Vagina (tissue), 2 donors: ENCODE results near the gene SRRM3. TPM values are rescaled to one million over a fixed set of nuclear protein-coding genes. Genes with fewer than 3 reads are reported as not detected.
"Not testable (repeated sequence)": the region's sequence is repeated elsewhere in the genome, so short reads cannot be mapped to it uniquely, and the experiment has no call there.

ENCODE experiments used
- DNase-seq, 2 donors: peaks; one replicate each; pipeline ENCODE4 v3.0.0-alpha.2; 2017; ENCODE audit errors: extremely low spot score in 2 of 2
- H3K27ac ChIP-seq: fragments of 200-600 bp; sonication (generic); one replicate; pipeline ENCODE4 v1.5.1; 2019
- H3K27me3 ChIP-seq: fragments of 200-600 bp; sonication (generic); one replicate; pipeline ENCODE4 v1.5.1; 2019
- H3K36me3 ChIP-seq, 2 donors: fragments of 200-600 bp; sonication (generic); one replicate each; pipeline ENCODE4 v1.5.1; 2017 to 2019
- H3K4me1 ChIP-seq: fragments of 200-600 bp; sonication (generic); one replicate; pipeline ENCODE4 v1.5.1; 2019
- H3K4me3 ChIP-seq, 2 donors: fragments of 200-600 bp; sonication (generic); 1 replicate in 1 of 2; 2 replicates in 1 of 2; pipeline ENCODE4 v1.5.1; 2016 to 2019
- H3K9me3 ChIP-seq: fragments of 200-600 bp; sonication (generic); one replicate; pipeline ENCODE4 v1.5.1; 2019
- POLR2A ChIP-seq, 2 donors: fragments of 450-650 bp; IDR thresholded peaks; one replicate each; pipeline ENCODE4 v1.6.1; 2017; ENCODE audit warnings: antibody characterized with exemption in 2 of 2, mild to moderate bottlenecking in 2 of 2, moderate library complexity in 2 of 2
- POLR2AphosphoS5 ChIP-seq, 2 donors: sonication (generic); formaldehyde crosslinking; IDR thresholded peaks; one replicate each; pipeline ENCODE4 v1.9.0; 2017; ENCODE audit warnings: antibody characterized with exemption in 2 of 2, mild to moderate bottlenecking in 2 of 2, low read depth in 1 of 2; ENCODE audit not compliant: insufficient read depth in 1 of 2
- intact Hi-C: fragments of 100-400 bp; cut with DNase I; formaldehyde crosslinking; loops from one replicate; pipeline ENCODE4 v1.15.1; 2023
- total RNA-seq: library from RNA; depleted of rRNA; stranded (reverse); fragments of >200 nt; gene quantifications from one replicate; pipeline ENCODE4 v1.2.3, GENCODE V29; 2016
- TF ChIP-seq, protein P1 (sequence below), 3 experiments: fragments of 450-650 bp in 2 of 3; fragments of 200-600 bp in 1 of 3; sonication (generic) in 1 of 3; IDR thresholded peaks; one replicate each; pipeline ENCODE4 v1.5.1; 2017 to 2019; ENCODE audit warnings: antibody characterized with exemption in 3 of 3, mild to moderate bottlenecking in 2 of 3, moderate library complexity in 2 of 3

The SRRM3 gene
- total RNA-seq, 1 donor from 2014 or later, result 9.8 TPM

- Histone ChIP-seq H3K4me3 (no peak overlapping the region), H3K36me3 (no peaks in the 10 kb centered on the region), H3K27me3 (no peaks in the 10 kb centered on the region), H3K9me3 (no peaks in the 10 kb centered on the region), H3K4me1 (no peaks in the 10 kb centered on the region), H3K27ac (no peak overlapping the region)
- intact Hi-C loops, result no loop called here
- TF ChIP-seq, protein P1, sequence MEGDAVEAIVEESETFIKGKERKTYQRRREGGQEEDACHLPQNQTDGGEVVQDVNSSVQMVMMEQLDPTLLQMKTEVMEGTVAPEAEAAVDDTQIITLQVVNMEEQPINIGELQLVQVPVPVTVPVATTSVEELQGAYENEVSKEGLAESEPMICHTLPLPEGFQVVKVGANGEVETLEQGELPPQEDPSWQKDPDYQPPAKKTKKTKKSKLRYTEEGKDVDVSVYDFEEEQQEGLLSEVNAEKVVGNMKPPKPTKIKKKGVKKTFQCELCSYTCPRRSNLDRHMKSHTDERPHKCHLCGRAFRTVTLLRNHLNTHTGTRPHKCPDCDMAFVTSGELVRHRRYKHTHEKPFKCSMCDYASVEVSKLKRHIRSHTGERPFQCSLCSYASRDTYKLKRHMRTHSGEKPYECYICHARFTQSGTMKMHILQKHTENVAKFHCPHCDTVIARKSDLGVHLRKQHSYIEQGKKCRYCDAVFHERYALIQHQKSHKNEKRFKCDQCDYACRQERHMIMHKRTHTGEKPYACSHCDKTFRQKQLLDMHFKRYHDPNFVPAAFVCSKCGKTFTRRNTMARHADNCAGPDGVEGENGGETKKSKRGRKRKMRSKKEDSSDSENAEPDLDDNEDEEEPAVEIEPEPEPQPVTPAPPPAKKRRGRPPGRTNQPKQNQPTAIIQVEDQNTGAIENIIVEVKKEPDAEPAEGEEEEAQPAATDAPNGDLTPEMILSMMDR (IDR thresholded peaks at IDR 0.05), result no peak
- no peak for TF ChIP-seq POLR2AphosphoS5 (IDR thresholded peaks at IDR 0.05; ENCODE audit: insufficient read depth in 1 of 2, low read depth in 1 of 2)
- no peak for TF ChIP-seq POLR2A (IDR thresholded peaks at IDR 0.05)
- DNase-seq, result no peak
These were observed 952 bp downstream of the SRRM3 start for GRCh38 chr7:76202666-76203030.

- no peak for DNase-seq
- H3K27ac ChIP-seq, result no peak overlapping the region
- H3K27me3 ChIP-seq, result no peaks in the 10 kb centered on the region
- intact Hi-C loops, result no loop called here
- no peak overlapping the region for H3K4me3 ChIP-seq
- no peak for TF ChIP-seq POLR2AphosphoS5 (IDR thresholded peaks at IDR 0.05; ENCODE audit: insufficient read depth in 1 of 2, low read depth in 1 of 2)
- TF ChIP-seq, protein P1 (IDR thresholded peaks at IDR 0.05), result no peak
- no peak for TF ChIP-seq POLR2A (IDR thresholded peaks at IDR 0.05)
- H3K4me1 ChIP-seq, result no peaks in the 10 kb centered on the region
- H3K36me3 ChIP-seq, result no peaks in the 10 kb centered on the region
- H3K9me3 ChIP-seq, result no peaks in the 10 kb centered on the region
These were observed 2.5 kb downstream of the SRRM3 start for GRCh38 chr7:76204147-76204546.

DNA sequence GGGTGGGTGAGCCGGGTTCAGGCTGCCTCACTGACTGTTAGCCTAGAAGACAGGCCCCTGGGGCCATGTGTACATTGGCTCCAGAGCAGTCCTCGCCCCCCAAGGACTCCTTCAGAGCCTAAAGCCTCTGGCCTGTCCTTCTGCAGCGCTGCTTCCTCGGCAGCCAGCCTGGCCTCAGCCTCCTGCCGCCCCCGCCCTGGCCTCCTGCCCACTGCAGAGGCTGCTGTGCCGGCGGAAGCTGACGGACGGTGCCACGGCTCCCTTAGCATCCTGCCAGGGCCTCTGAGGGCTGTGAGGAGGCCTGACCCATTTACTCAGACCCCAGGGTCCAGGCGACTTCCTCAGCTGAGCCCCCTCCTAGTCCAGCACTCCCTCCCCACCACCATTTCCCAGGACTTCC lies 4.9 kb downstream of the SRRM3 start:
- intact Hi-C loops, result no loop called here
- H3K4me3 ChIP-seq, result no peak overlapping the region
- H3K27me3 ChIP-seq, result no peaks in the 10 kb centered on the region
- no peak for DNase-seq
- H3K27ac ChIP-seq, result no peak overlapping the region
- no peaks in the 10 kb centered on the region for H3K36me3 ChIP-seq
- no peaks in the 10 kb centered on the region for H3K9me3 ChIP-seq
- no peaks in the 10 kb centered on the region for H3K4me1 ChIP-seq
- TF ChIP-seq POLR2AphosphoS5 (IDR thresholded peaks at IDR 0.05; ENCODE audit: insufficient read depth in 1 of 2, low read depth in 1 of 2), result no peak
- no peak for TF ChIP-seq POLR2A (IDR thresholded peaks at IDR 0.05)
- TF ChIP-seq, protein P1 (IDR thresholded peaks at IDR 0.05), result no peak

DNA sequence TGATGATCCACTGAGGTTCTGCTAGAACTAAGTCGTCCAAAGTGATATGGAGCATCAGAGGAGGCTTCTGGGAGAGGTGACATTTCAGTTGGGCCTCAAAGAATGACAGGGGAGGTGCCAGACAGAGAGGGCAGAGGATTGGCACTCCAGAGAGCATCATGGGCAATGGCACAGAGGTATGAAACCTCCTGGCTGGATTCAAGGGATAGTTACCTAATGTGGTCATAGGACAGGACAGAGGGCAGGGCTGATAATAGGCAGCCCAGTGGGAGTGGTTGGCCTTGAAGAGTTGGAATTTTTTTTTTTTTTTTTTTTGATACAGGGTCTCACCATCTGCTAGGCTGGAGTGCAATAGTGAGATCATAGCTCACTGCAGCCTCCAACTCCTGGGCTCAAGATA lies 7.6 kb downstream of the SRRM3 start:
- DNase-seq, result no peak
- Histone ChIP-seq H3K27me3 (no peaks in the 10 kb centered on the region), H3K4me3 (no peak overlapping the region), H3K36me3 (no peaks in the 10 kb centered on the region), H3K27ac (no peak overlapping the region), H3K9me3 (no peaks in the 10 kb centered on the region), H3K4me1 (no peaks in the 10 kb centered on the region)
- TF ChIP-seq, protein P1 (IDR thresholded peaks at IDR 0.05), result no peak
- TF ChIP-seq POLR2A (IDR thresholded peaks at IDR 0.05) (no peak), POLR2AphosphoS5 (IDR thresholded peaks at IDR 0.05; ENCODE audit: insufficient read depth in 1 of 2, low read depth in 1 of 2) (no peak)
- intact Hi-C loops, result no loop called here

DNA sequence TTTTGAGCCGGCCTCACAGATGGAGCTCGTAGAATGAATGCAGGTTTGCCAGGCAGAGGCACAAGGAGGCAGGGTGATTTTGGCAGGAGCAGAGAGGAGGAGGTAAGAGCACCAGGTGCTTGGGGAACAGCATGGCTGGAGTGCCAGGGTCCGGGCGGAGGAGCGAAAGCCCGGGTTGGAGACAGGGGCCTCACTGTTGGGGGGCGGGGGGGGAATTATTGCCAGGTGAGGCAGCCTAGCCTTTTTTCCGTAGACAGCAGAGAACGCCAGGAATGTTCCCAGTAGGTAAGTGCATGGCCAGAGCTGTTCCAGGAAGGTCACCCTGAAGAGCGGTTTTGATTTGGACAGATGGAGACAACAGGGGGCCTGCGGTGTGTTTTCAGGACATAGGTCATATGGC lies 9.5 kb downstream of the SRRM3 start:
- Histone ChIP-seq H3K27ac (no peak overlapping the region), H3K4me3 (no peak overlapping the region), H3K4me1 (no peaks in the 10 kb centered on the region), H3K27me3 (no peaks in the 10 kb centered on the region), H3K9me3 (no peaks in the 10 kb centered on the region), H3K36me3 (no peaks in the 10 kb centered on the region)
- TF ChIP-seq, protein P1 (IDR thresholded peaks at IDR 0.05), result no peak
- TF ChIP-seq POLR2A (IDR thresholded peaks at IDR 0.05), result no peak
- TF ChIP-seq POLR2AphosphoS5 (IDR thresholded peaks at IDR 0.05; ENCODE audit: insufficient read depth in 1 of 2, low read depth in 1 of 2), result no peak
- DNase-seq, result no peak
- intact Hi-C loops, result no loop called here

DNA sequence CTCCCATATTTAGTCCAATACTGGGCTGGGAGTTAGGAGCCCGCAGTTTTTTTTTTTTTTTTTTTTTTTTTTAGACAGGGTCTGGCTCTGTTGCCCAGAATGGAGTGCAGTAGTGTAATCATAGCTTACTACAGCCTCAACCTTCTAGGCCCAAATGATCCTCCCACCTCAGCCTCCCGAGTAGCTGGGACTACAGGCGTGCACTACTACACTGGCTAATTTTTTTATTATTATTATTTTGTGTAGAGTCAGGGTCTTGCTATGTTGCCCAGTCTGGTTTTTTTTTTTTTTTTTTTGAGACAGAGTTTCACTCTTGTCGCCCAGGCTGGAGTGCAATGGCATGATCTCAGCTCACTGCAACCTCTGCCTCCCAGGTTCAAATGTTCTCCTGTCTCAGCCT lies 13.7 kb downstream of the SRRM3 start:
- H3K4me1 ChIP-seq, H3K27ac ChIP-seq, H3K9me3 ChIP-seq, DNase-seq, H3K36me3 ChIP-seq, H3K27me3 ChIP-seq, H3K4me3 ChIP-seq, intact Hi-C loops: not testable (repeated sequence)
